Ishikawa (cell line): ENCODE results near the gene CLASRP.

Source experiments
- CEBPB ChIP-seq: IDR thresholded peaks from 2 replicates; pipeline ENCODE4 v1.6.1; 2012
- CREB1 ChIP-seq: IDR thresholded peaks from 2 replicates; pipeline ENCODE4 v1.6.1; 2012; ENCODE audit warnings: low read depth
- EGR1 ChIP-seq: IDR thresholded peaks from 2 replicates; pipeline ENCODE4 v1.6.1; 2012
- EP300 ChIP-seq: IDR thresholded peaks from 2 replicates; pipeline ENCODE4 v1.6.1; 2012; ENCODE audit warnings: borderline replicate concordance
- FOXM1 ChIP-seq: IDR thresholded peaks from 2 replicates; pipeline ENCODE4 v1.6.1; 2012; ENCODE audit warnings: low read depth, borderline replicate concordance
- NFIC ChIP-seq: IDR thresholded peaks from 2 replicates; pipeline ENCODE4 v1.6.1; 2012
- RAD21 ChIP-seq: IDR thresholded peaks from 2 replicates; pipeline ENCODE4 v1.6.1; 2012; ENCODE audit warnings: low read depth
- TAF1 ChIP-seq: IDR thresholded peaks from 2 replicates; pipeline ENCODE4 v1.6.1; 2012; ENCODE audit warnings: low read depth, mild to moderate bottlenecking
- TCF12 ChIP-seq: IDR thresholded peaks from 2 replicates; pipeline ENCODE4 v1.6.1; 2012; ENCODE audit warnings: low read depth
- TEAD4 ChIP-seq: IDR thresholded peaks from 2 replicates; pipeline ENCODE4 v1.6.1; 2012
- YY1 ChIP-seq: IDR thresholded peaks from 2 replicates; pipeline ENCODE4 v1.6.1; 2012; ENCODE audit warnings: low read depth
- ZBTB7A ChIP-seq: IDR thresholded peaks from 2 replicates; pipeline ENCODE4 v1.6.1; 2012; ENCODE audit warnings: low read depth
- TF ChIP-seq, protein P1 (sequence below): IDR thresholded peaks from 2 replicates; pipeline ENCODE4 v1.6.1; 2012; ENCODE audit warnings: low read depth, mild to moderate bottlenecking
- TF ChIP-seq, protein P2 (sequence below): IDR thresholded peaks from 2 replicates; pipeline ENCODE4 v1.6.1; 2012
- TF ChIP-seq, protein P3 (sequence below): IDR thresholded peaks from 2 replicates; pipeline ENCODE4 v1.6.1; 2012

Gene CLASRP

DNA sequence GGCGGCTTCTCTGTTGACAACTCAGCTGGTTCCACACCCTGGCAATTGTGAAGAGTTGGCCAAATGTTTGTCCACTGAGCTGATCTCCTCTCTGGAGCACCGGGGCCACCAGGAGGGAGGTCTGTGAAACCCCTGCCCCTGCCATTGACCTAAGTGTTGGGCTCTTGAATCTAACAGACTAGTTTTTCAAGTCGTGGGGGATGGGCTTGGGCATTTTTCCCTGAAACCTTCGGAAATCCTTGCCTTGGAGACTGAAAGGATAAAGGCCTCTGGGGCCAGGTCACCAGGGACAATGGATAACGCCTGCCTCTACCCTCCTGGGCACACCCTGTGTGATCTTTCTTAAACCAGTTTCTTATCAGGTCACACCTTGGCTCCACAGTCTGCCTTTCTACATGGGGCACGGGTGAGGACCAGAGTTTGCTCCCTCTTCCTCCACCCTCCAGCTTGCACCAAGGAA lies 41.1 kb downstream of the CLASRP start:
- TF ChIP-seq CEBPB: no peak
- no peak for TF ChIP-seq RAD21
- TF ChIP-seq, protein P1, sequence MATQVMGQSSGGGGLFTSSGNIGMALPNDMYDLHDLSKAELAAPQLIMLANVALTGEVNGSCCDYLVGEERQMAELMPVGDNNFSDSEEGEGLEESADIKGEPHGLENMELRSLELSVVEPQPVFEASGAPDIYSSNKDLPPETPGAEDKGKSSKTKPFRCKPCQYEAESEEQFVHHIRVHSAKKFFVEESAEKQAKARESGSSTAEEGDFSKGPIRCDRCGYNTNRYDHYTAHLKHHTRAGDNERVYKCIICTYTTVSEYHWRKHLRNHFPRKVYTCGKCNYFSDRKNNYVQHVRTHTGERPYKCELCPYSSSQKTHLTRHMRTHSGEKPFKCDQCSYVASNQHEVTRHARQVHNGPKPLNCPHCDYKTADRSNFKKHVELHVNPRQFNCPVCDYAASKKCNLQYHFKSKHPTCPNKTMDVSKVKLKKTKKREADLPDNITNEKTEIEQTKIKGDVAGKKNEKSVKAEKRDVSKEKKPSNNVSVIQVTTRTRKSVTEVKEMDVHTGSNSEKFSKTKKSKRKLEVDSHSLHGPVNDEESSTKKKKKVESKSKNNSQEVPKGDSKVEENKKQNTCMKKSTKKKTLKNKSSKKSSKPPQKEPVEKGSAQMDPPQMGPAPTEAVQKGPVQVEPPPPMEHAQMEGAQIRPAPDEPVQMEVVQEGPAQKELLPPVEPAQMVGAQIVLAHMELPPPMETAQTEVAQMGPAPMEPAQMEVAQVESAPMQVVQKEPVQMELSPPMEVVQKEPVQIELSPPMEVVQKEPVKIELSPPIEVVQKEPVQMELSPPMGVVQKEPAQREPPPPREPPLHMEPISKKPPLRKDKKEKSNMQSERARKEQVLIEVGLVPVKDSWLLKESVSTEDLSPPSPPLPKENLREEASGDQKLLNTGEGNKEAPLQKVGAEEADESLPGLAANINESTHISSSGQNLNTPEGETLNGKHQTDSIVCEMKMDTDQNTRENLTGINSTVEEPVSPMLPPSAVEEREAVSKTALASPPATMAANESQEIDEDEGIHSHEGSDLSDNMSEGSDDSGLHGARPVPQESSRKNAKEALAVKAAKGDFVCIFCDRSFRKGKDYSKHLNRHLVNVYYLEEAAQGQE: no peak
- TF ChIP-seq FOXM1: no peak
- no peak for TF ChIP-seq CREB1
- TF ChIP-seq YY1: no peak
- TF ChIP-seq, protein P2, sequence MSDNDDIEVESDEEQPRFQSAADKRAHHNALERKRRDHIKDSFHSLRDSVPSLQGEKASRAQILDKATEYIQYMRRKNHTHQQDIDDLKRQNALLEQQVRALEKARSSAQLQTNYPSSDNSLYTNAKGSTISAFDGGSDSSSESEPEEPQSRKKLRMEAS: no peak
- no peak for TF ChIP-seq TAF1
- TF ChIP-seq, protein P3, sequence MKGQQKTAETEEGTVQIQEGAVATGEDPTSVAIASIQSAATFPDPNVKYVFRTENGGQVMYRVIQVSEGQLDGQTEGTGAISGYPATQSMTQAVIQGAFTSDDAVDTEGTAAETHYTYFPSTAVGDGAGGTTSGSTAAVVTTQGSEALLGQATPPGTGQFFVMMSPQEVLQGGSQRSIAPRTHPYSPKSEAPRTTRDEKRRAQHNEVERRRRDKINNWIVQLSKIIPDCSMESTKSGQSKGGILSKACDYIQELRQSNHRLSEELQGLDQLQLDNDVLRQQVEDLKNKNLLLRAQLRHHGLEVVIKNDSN: no peak
- no peak for TF ChIP-seq TCF12
- TF ChIP-seq ZBTB7A: no peak
- TF ChIP-seq NFIC: no peak
- TF ChIP-seq EGR1: no peak
- no peak for TF ChIP-seq TEAD4
- TF ChIP-seq EP300: no peak

DNA sequence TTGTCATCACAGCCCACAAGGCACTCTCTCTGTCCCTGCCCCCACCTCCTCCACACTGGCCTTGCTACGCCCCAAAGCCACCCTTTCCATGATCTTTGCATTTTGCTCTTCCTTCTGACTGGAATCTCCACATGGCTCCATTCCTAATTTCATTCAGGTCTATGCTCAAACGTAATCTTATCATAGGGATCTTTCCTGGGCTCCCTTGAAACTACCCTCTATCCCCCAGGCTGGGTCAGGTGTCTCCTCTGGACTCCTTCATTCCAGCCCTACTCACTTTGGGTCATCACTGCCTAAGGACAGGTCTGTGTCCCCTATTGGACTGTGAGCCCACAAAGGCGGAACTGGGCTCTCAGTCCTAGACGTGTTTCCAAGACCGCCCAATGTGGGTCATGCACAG lies 43.3 kb downstream of the CLASRP start:
- no peak for TF ChIP-seq EGR1
- no peak for TF ChIP-seq ZBTB7A
- TF ChIP-seq, protein P3: no peak
- TF ChIP-seq CEBPB: no peak
- TF ChIP-seq, protein P2: no peak
- TF ChIP-seq EP300: no peak
- no peak for TF ChIP-seq RAD21
- no peak for TF ChIP-seq YY1
- TF ChIP-seq FOXM1: no peak
- TF ChIP-seq TCF12: no peak
- TF ChIP-seq TAF1: no peak
- TF ChIP-seq, protein P1: no peak
- TF ChIP-seq TEAD4: no peak
- no peak for TF ChIP-seq NFIC

GRCh38 chr19:45086480-45086879 lies 47.6 kb downstream of the CLASRP start:
- no peak for TF ChIP-seq EGR1
- no peak for TF ChIP-seq RAD21
- no peak for TF ChIP-seq ZBTB7A
- no peak for TF ChIP-seq YY1
- TF ChIP-seq TCF12: no peak
- TF ChIP-seq NFIC: no peak
- TF ChIP-seq CREB1: no peak
- no peak for TF ChIP-seq TAF1
- TF ChIP-seq TEAD4: no peak
- TF ChIP-seq, protein P1: no peak

- no peak for TF ChIP-seq CREB1
- TF ChIP-seq, protein P1: no peak
- TF ChIP-seq EGR1: no peak
- TF ChIP-seq EP300: no peak
- TF ChIP-seq RAD21: no peak
- no peak for TF ChIP-seq NFIC
- no peak for TF ChIP-seq CEBPB
- TF ChIP-seq TEAD4: no peak
- no peak for TF ChIP-seq TCF12
- TF ChIP-seq YY1: no peak
- TF ChIP-seq FOXM1: no peak
- TF ChIP-seq, protein P2: no peak
These were observed 48.7 kb downstream of the CLASRP start for GRCh38 chr19:45087531-45087930.
